Measurements from ENCODE around the gene TCF19.
"Not testable (repeated sequence)": the region's sequence is repeated elsewhere in the genome, so short reads cannot be mapped to it uniquely, and the experiment has no call there.

The TCF19 gene

GRCh38 chr6:31186052-31186734 is 27.8 kb downstream of the TCF19 start:
- DNase-seq: no peak

- no peak for DNase-seq
These were observed 29.4 kb downstream of the TCF19 start for GRCh38 chr6:31187780-31188194.

- DNase-seq: not testable (repeated sequence)
These were observed 30.8 kb downstream of the TCF19 start for GRCh38 chr6:31189223-31189622.

- no peak for DNase-seq
These were observed 32.1 kb downstream of the TCF19 start for GRCh38 chr6:31190488-31190887.

- DNase-seq: peak; percentile 86
These were observed 34.2 kb downstream of the TCF19 start for GRCh38 chr6:31192431-31193105.

- DNase-seq: no peak
These were observed 34.8 kb downstream of the TCF19 start for GRCh38 chr6:31193206-31193605.

- DNase-seq: no peak
These were observed 35.9 kb downstream of the TCF19 start for GRCh38 chr6:31194061-31194834.

- not testable (repeated sequence) for DNase-seq
These were observed 37.1 kb downstream of the TCF19 start for GRCh38 chr6:31195308-31195979.

- DNase-seq: not testable (repeated sequence)
These were observed 38.0 kb downstream of the TCF19 start for GRCh38 chr6:31196251-31197022.

GRCh38 chr6:31197559-31198305 is 39.3 kb downstream of the TCF19 start:
- DNase-seq: peak; percentile 98

GRCh38 chr6:31199105-31199452 is 40.7 kb downstream of the TCF19 start:
- DNase-seq: not testable (repeated sequence)

- DNase-seq: peak; percentile 69
These were observed 44.1 kb downstream of the TCF19 start for GRCh38 chr6:31202259-31203166.

GRCh38 chr6:31203345-31203979 is 45.1 kb downstream of the TCF19 start:
- DNase-seq: peak; percentile 73

- no peak for DNase-seq
These were observed 46.4 kb downstream of the TCF19 start for GRCh38 chr6:31204751-31205145.

- no peak for DNase-seq
These were observed 47.2 kb downstream of the TCF19 start for GRCh38 chr6:31205638-31206037.

- no peak for DNase-seq
These were observed 50.1 kb downstream of the TCF19 start for GRCh38 chr6:31208506-31208905.

- no peak for DNase-seq
These were observed 50.7 kb downstream of the TCF19 start for GRCh38 chr6:31209137-31209536.

- no peak for DNase-seq
These were observed 51.7 kb downstream of the TCF19 start for GRCh38 chr6:31210123-31210522.

- no peak for DNase-seq
These were observed 52.5 kb downstream of the TCF19 start for GRCh38 chr6:31210741-31211532.

Data from hematopoietic multipotent progenitor cell treated with erythropoietin and hydrocortisone succinate and interleukin-3 and kit ligand, for 4 days (in vitro differentiated cells).